Stimulated activated naive B cell treated with anti-CD40 and anti-IgM and Interleukin-4, amounts not matched to agents 10 μg/mL and 1 μg/mL and 100 μg/mL, for 72 hours (primary cell): ENCODE results near the gene MYO7A.

Experiments
- ATAC-seq, 2 donors: fragments of 150-1000 bp; cut with Tn5 transposase; replicated peaks; 2 replicates each; pipeline ENCODE4 v1.10.0; 2021; ENCODE audit warnings: moderate library complexity in 1 of 2
- DNase-seq: peaks from one replicate; pipeline ENCODE4 v3.0.0; 2021
- H3K27ac Mint-ChIP-seq: one replicate; pipeline ENCODE4 v1.8.0; 2022; ENCODE audit warnings: mild to moderate bottlenecking, mixed read lengths
- H3K27me3 Mint-ChIP-seq, 2 donors: one replicate each; pipeline ENCODE4 v1.8.0; 2022; ENCODE audit warnings: mixed read lengths in 2 of 2
- H3K36me3 Mint-ChIP-seq, 2 donors: one replicate each; pipeline ENCODE4 v1.8.0; 2022; ENCODE audit warnings: mixed read lengths in 2 of 2, mild to moderate bottlenecking in 1 of 2
- H3K4me1 Mint-ChIP-seq, 2 donors: one replicate each; pipeline ENCODE4 v1.8.0; 2022; ENCODE audit warnings: mixed read lengths in 2 of 2, mild to moderate bottlenecking in 1 of 2
- H3K4me3 Mint-ChIP-seq, 2 donors: one replicate each; pipeline ENCODE4 v1.8.0; 2022; ENCODE audit warnings: mild to moderate bottlenecking in 2 of 2, mixed read lengths in 2 of 2, moderate library complexity in 1 of 2
- H3K9me3 Mint-ChIP-seq, 2 donors: one replicate each; pipeline ENCODE4 v1.8.0; 2022; ENCODE audit warnings: mixed read lengths in 2 of 2, mild to moderate bottlenecking in 1 of 2

Gene MYO7A

DNA sequence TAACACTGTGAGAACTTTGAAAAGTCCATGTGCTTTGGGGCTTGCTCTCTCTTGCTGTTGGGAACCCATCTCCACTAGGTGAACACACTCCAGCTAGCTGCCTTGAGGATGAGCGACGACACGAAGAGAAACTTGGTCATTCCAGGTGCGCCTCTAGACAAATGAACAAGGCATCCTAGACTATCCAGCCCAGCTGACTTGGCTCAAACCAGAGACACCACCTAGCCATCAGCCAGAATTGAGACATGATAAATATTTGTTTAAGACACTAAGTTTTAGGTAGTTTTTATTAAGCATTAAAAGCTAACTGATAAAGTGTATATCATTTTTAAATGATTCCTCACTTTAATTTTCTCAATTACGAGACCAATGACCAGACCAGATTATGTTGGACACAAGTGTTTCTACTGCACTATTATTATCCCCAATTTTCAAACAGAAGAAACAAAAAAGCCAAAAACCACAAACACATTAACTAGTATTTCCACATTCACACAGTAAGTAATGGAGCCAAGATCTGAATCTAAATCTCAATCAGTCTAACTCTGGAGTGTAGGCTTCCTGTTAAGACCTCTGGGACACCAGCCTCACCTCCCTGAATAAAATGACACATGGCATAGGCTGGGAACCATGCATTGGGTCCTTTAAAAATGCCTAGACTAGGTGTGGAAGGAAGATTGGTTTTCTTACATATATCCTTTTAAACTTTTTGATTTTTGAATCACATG, 103.0 kb downstream of the MYO7A start:
- Mint-ChIP-seq H3K27ac (no peak overlapping the region), H3K4me3 (no peak overlapping the region), H3K36me3 (peaks cover 0 to 4% of the 10 kb centered on the region in 2 donors), H3K9me3 (peaks cover 2 to 3% of the 10 kb centered on the region in 2 donors), H3K27me3 (peaks cover 11% of the 10 kb centered on the region in 2 donors), H3K4me1 (no peaks in the 10 kb centered on the region)
- no peak for ATAC-seq
- no peak for DNase-seq

DNA sequence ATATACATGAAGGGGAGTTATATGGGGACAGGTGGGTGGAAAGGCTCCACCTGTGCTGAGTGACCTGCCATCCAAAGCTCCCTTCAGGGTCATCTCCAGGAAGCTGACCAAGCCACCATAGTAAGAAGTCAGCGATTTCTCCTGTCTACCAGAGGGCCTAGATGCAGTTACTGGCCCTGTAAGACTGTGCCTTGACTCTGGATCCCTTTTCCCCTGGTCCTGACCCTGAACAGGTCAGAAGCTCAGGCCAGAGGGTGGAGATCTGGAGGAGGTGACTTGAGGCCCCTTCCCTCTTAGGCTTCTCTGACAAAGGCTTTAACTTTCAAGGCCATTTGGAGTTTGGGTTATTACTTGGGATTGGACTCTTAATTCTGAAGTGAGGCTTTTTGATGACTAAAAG, 103.8 kb downstream of the MYO7A start:
- no peak overlapping the region for H3K4me3 Mint-ChIP-seq
- peaks cover 7 to 11% of the 10 kb centered on the region in 2 donors for H3K27me3 Mint-ChIP-seq
- no peaks in the 10 kb centered on the region for H3K4me1 Mint-ChIP-seq
- ATAC-seq (no peak), DNase-seq (no peak)
- H3K27ac Mint-ChIP-seq = no peak overlapping the region
- H3K9me3 Mint-ChIP-seq = peaks cover 0 to 1% of the 10 kb centered on the region in 2 donors
- peaks cover 0 to 4% of the 10 kb centered on the region in 2 donors for H3K36me3 Mint-ChIP-seq

DNA sequence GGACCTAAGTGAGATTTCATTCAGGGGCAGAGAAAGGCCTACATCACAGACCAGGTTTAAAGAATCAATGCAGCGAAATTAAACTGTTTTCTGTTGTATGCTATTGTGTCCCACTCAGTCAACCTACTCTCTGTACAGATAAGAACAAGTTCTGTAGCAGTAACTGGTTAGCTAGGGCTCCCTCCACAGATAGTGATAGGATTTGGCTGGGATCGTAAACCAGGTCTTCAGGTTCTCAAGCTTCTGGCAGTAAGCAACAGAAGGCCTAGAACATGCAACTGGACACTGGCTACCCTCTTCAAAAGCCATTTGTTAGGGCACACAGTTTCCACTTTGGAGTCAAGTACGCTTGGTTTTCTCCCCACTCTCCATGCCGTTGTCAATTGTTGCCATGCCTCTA, 104.2 kb downstream of the MYO7A start:
- Mint-ChIP-seq H3K9me3 (peaks cover 0 to 1% of the 10 kb centered on the region in 2 donors), H3K4me1 (no peaks in the 10 kb centered on the region), H3K27me3 (peaks cover 3 to 8% of the 10 kb centered on the region in 2 donors), H3K4me3 (no peak overlapping the region), H3K27ac (no peak overlapping the region), H3K36me3 (peaks cover 0 to under 1% of the 10 kb centered on the region in 2 donors)
- no peak for DNase-seq
- no peak for ATAC-seq

DNA sequence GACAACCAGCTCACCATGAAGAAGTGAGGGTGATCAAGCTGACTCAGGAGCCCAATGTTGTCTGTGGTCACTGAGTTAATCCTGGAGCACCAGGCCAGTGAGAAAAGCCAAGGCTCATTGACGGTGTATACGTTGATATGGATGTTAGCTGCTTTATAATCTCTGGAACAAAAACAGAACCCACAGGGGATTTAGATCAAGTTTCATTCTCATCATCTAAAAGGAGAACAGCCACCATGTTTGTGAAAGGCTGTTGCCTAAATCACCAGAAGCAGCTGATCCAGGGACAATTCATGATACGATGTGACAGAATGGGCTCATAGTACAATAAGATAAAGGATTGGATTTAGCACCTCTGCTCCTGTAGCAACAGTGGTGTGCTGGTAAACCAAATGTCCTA, 105.0 kb downstream of the MYO7A start:
- DNase-seq (no peak), ATAC-seq (no peak)
- no peaks in the 10 kb centered on the region for H3K36me3 Mint-ChIP-seq
- no peaks in the 10 kb centered on the region for H3K4me1 Mint-ChIP-seq
- peaks cover 0 to 1% of the 10 kb centered on the region in 2 donors for H3K9me3 Mint-ChIP-seq
- H3K27ac Mint-ChIP-seq = no peak overlapping the region
- peaks cover 0 to 3% of the 10 kb centered on the region in 2 donors for H3K27me3 Mint-ChIP-seq
- no peak overlapping the region for H3K4me3 Mint-ChIP-seq

DNA sequence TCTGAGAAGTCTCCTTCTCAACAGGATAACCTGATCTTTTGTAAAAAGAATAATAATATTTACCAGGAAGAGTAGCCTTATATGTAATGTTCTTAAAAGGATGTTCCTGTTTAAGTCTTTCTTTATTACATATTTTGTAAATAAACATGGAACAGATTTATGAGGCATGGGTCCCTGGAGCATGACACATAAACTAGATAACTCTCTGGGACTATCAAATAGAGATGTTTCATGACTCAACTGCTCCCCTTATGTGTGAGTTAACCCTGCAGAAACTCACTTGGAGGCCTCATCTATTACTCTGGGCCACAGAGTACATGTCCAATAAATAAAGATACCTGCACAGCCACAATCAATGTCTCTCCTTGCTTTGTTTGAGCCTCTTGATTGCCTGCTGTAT, 108.9 kb downstream of the MYO7A start:
- no peak for ATAC-seq
- no peak for DNase-seq
- H3K4me1 Mint-ChIP-seq = no peaks in the 10 kb centered on the region
- H3K27me3 Mint-ChIP-seq = peaks cover 0 to 4% of the 10 kb centered on the region in 2 donors
- H3K36me3 Mint-ChIP-seq = no peaks in the 10 kb centered on the region
- no peak overlapping the region for H3K27ac Mint-ChIP-seq
- H3K9me3 Mint-ChIP-seq = peaks cover 0 to 1% of the 10 kb centered on the region in 2 donors
- H3K4me3 Mint-ChIP-seq = no peak overlapping the region

DNA sequence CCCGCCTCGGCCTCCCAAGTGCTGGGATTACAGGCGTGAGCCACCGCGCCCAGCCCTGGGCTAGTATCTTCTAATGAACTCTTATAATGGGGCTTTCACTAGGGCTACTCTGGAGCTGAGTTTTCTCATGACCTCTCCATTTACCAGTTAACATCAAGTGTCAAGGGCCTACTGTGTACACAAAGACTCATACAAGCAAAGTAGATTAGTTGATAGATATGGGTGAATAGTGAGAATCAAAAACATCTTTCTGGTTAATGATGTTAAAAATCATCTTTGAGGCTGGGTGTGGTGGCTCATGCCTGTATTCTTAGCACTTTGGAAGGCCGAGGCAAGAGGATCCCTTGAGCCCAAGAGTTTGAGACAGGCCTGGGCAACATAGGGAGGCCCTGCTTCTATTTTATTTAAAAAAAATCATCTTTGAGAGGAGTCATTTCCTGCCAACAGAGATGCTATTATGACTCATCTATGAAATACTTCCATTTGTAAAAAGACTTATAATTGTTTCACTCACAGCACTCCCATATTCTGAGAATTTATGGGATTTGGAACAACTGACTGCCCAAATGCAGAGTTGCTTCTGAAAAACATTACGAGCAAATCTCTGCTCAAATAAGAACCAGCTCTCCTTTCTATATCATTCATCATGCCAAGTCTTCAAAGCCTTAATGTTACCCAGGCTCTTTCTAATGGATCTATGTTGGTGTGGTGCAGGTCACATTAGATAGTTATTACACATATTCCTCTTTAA, 116.4 kb downstream of the MYO7A start:
- DNase-seq = no peak
- Mint-ChIP-seq H3K9me3 (no peaks in the 10 kb centered on the region), H3K4me3 (no peak overlapping the region), H3K27ac (no peak overlapping the region), H3K36me3 (no peaks in the 10 kb centered on the region), H3K4me1 (no peaks in the 10 kb centered on the region), H3K27me3 (no peaks in the 10 kb centered on the region)
- no peak for ATAC-seq

DNA sequence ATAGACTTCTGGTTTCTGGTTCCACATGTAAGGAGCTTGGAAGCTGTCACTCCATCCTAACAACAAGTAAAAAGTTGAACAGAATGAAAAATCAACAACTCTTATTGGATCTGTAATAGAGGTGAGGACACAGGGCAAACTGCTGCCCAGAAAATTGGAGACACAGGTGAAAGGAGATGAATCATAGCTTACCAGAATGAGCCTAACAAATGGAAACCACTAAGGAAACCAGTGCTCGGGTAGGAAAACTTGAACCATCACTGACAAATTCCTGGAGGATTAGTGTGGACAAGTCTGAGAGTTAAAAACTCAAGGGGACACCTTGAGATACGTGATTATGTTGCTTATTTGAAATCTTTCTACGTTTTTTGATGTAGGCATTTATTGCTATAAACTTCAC, 121.4 kb downstream of the MYO7A start:
- H3K9me3 Mint-ChIP-seq = peaks cover 11 to 15% of the 10 kb centered on the region in 2 donors
- DNase-seq (no peak), ATAC-seq (no peak)
- H3K27me3 Mint-ChIP-seq = peaks cover 0 to 4% of the 10 kb centered on the region in 2 donors
- H3K4me3 Mint-ChIP-seq = no peak overlapping the region
- no peaks in the 10 kb centered on the region for H3K4me1 Mint-ChIP-seq
- no peak overlapping the region for H3K27ac Mint-ChIP-seq
- H3K36me3 Mint-ChIP-seq = peaks cover 0 to 4% of the 10 kb centered on the region in 2 donors

DNA sequence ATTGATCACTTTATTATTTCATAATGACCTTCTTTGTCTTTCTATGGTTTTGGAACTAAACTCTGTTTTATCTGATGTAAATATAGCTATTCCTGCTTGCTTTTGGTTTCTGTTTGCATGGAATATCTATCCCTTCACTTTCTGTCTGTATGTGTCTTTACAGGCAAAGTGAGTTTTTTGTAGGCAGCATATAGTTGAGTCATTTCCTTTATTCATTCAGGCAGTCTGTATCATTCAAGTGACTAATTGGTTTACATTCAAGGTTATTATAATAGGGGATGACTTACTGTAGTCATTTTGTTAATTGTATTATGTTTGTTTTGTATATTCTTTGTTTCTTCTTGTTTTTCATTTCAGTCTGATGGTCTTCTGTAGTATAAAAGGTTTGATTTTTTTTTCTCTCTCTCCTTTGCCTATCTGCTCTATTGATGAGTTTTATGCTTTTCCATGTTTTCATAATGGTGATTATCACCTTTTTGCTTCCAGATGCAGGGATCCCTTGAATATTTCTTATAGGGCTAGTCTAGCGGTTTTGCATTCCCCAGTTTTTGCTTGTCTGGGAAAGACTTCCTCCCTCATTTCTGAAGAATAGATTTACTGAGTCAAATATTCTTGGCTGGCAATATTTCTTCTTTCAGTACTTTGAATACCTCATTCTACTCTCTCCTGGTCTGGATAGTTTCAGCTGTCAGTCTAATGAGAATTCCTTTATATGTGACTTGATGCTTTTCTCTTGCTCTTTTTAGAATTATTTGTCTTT, 123.0 kb downstream of the MYO7A start:
- no peak overlapping the region for H3K4me3 Mint-ChIP-seq
- DNase-seq (no peak), ATAC-seq (no peak)
- H3K27me3 Mint-ChIP-seq = peaks cover 6 to 8% of the 10 kb centered on the region in 2 donors
- no peaks in the 10 kb centered on the region for H3K4me1 Mint-ChIP-seq
- H3K36me3 Mint-ChIP-seq = peaks cover 0 to 4% of the 10 kb centered on the region in 2 donors
- H3K9me3 Mint-ChIP-seq = peaks cover 11 to 15% of the 10 kb centered on the region in 2 donors
- H3K27ac Mint-ChIP-seq = no peak overlapping the region

DNA sequence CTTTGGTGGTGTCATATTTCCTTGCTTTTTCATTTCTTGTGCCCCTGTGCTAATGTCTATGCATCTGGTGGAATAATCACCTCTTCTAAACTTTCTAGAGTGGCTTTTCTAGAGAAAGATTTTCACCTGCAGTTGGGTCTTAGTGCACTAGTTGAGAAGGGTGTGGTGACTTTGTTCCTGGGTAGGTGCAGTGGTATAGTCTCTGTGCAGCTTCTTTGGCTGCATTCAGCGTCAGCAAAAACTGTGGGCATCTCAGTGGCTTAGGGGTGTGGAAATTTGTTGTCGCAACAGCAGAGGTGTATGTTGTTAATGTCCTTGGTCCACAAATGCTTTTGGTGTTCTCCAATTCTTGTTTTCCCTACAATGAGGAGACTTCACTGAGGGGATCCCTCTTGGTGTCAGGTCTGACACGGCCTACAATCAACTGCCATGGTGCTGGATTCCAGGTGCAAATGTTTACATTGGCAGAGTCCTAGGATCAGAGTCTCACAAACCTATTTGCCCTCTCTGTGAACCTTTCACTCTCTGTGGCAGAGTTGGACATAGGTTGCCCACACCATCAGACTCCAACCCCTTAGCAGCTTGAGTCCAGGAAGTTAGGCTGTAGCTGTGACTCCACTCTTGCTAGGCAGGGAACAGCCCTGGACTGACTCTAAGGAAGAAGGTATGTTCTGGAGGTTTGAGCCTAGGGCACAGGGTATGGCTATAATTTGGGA, 124.7 kb downstream of the MYO7A start:
- H3K4me1 Mint-ChIP-seq = no peaks in the 10 kb centered on the region
- peaks cover 10 to 12% of the 10 kb centered on the region in 2 donors for H3K27me3 Mint-ChIP-seq
- H3K36me3 Mint-ChIP-seq = peaks cover 0 to 4% of the 10 kb centered on the region in 2 donors
- H3K27ac Mint-ChIP-seq = no peak overlapping the region
- peaks cover 11 to 15% of the 10 kb centered on the region in 2 donors for H3K9me3 Mint-ChIP-seq
- DNase-seq (no peak), ATAC-seq (no peak)
- no peak overlapping the region for H3K4me3 Mint-ChIP-seq

DNA sequence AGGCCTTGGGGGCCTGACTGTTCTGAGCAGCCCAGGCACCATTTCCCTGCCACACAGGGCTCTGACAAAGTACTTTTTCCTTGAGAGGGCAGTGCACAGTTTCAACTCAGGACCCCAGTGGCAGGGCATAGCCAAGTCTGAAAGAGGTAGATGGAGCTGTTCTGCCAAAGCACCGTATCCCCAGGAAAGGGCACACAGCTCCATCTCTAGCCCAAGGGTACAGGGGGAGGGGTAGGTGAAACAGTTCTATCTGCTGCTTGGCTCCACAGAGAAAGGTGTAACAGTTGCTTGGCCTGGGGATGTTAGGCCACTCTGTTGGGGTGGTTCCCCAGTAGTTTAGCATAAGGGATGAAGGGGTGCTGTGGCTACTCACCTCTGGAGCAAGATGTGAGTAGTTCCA, 125.6 kb downstream of the MYO7A start:
- Mint-ChIP-seq H3K4me3 (no peak overlapping the region), H3K9me3 (peaks cover 11 to 15% of the 10 kb centered on the region in 2 donors), H3K36me3 (peaks cover 0 to 4% of the 10 kb centered on the region in 2 donors), H3K4me1 (no peaks in the 10 kb centered on the region), H3K27me3 (peaks cover 13 to 18% of the 10 kb centered on the region in 2 donors), H3K27ac (no peak overlapping the region)
- no peak for ATAC-seq
- no peak for DNase-seq

DNA sequence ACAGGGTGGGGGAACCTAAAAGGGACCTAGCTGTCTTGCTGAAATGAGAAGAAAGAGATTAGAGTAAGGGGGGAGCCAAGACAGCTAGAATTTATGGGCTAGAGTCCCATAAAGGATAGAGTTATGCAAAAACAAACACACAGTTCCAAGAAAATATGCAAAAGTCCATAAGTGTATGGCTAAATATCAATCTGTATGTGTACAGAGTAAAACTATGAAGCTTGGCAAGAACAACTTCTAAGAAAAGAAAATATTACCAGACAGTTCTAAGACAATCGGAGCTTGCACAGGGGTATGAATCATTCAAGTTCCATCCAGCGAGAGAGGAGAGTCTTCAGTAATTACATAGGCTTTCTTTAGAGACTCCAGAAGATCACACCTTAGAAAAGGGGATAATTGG, 131.6 kb downstream of the MYO7A start:
- ATAC-seq = no peak
- no peak for DNase-seq
- H3K4me1 Mint-ChIP-seq = no peaks in the 10 kb centered on the region
- H3K9me3 Mint-ChIP-seq = peaks cover 11 to 12% of the 10 kb centered on the region in 2 donors
- no peak overlapping the region for H3K27ac Mint-ChIP-seq
- peaks cover 0 to 4% of the 10 kb centered on the region in 2 donors for H3K36me3 Mint-ChIP-seq
- peaks cover 28 to 32% of the 10 kb centered on the region in 2 donors for H3K27me3 Mint-ChIP-seq
- no peak overlapping the region for H3K4me3 Mint-ChIP-seq

DNA sequence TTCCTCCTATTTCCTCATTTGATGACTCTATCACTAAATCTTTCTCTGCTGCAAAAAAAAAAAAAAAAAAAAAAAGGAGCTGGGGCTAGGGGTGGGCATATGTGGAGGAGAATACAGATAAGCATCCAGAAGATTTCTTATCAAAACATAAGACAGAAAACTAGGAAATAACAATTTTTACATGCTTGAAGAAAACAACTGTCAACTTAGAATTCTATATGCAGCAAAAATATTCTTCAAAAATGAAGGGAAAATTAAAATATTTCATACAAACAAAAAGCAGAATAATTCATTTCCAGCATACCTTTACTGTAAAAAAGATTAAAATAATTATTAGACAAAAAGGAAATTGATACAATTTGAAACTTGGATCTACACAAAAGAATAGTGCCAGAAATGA, 134.8 kb downstream of the MYO7A start:
- ATAC-seq (no peak), DNase-seq (no peak)
- Mint-ChIP-seq H3K4me1 (no peaks in the 10 kb centered on the region), H3K27ac (no peak overlapping the region), H3K27me3 (peaks cover 20 to 21% of the 10 kb centered on the region in 2 donors), H3K9me3 (peaks cover 11 to 12% of the 10 kb centered on the region in 2 donors), H3K4me3 (no peak overlapping the region), H3K36me3 (peaks cover 0 to 4% of the 10 kb centered on the region in 2 donors)
